GM23338 (cell line): Measurements from ENCODE around the gene IPCEF1. TPM values are rescaled to one million over a fixed set of nuclear protein-coding genes. Genes with fewer than 3 reads are reported as not detected.

Source experiments
- ATAC-seq: fragments of 200-7000 bp; cut with Tn5 transposase; 3 replicates; pipeline ENCODE4 v1.9.1; 2020
- DNase-seq: peaks from one replicate; pipeline ENCODE4 v3.0.0-alpha.2; 2015; ENCODE audit warnings: low spot score
- H2AFZ ChIP-seq: fragments of 200-600 bp; sonication (generic); 2 replicates; pipeline ENCODE4 v1.8.0; 2016; ENCODE audit warnings: antibody characterized with exemption, mild to moderate bottlenecking, moderate library complexity
- H3F3A ChIP-seq: fragments of 200-600 bp; sonication (generic); replicated peaks from 2 replicates; pipeline ENCODE4 v1.8.0; 2017; ENCODE audit warnings: antibody characterized with exemption, mixed run types, low read depth
- H3K27ac ChIP-seq: fragments of 200-600 bp; sonication (generic); 2 replicates; pipeline ENCODE4 v1.6.1; 2016; ENCODE audit warnings: low read depth
- H3K27me3 ChIP-seq: fragments of 200-600 bp; sonication (generic); 2 replicates; pipeline ENCODE4 v1.8.0; 2016; ENCODE audit warnings: mild to moderate bottlenecking, mixed run types, moderate library complexity; ENCODE audit not compliant: insufficient read depth
- H3K36me3 ChIP-seq: fragments of 200-600 bp; sonication (generic); 2 replicates; pipeline ENCODE4 v1.8.0; 2016; ENCODE audit warnings: mild to moderate bottlenecking; ENCODE audit not compliant: insufficient read depth
- H3K4me1 ChIP-seq: fragments of 200-600 bp; sonication (generic); 2 replicates; pipeline ENCODE4 v1.8.0; 2016; ENCODE audit warnings: mild to moderate bottlenecking, moderate library complexity; ENCODE audit not compliant: insufficient read depth
- H3K4me2 ChIP-seq: fragments of 200-600 bp; sonication (generic); 2 replicates; pipeline ENCODE4 v1.7.1; 2017; ENCODE audit warnings: mixed run types
- H3K4me3 ChIP-seq: fragments of 200-600 bp; sonication (generic); 2 replicates; pipeline ENCODE4 v1.6.1; 2016; ENCODE audit warnings: mixed run types
- H3K79me2 ChIP-seq: fragments of 200-600 bp; sonication (generic); replicated peaks from 2 replicates; pipeline ENCODE4 v1.8.0; 2017; ENCODE audit warnings: mild to moderate bottlenecking; ENCODE audit not compliant: insufficient read depth
- H3K9me2 ChIP-seq: fragments of 200-600 bp; sonication (generic); 2 replicates; pipeline ENCODE4 v1.8.0; 2017; ENCODE audit not compliant: insufficient read depth
- H4K20me1 ChIP-seq: fragments of 200-600 bp; sonication (generic); replicated peaks from 2 replicates; pipeline ENCODE4 v1.8.0; 2017; ENCODE audit warnings: mild to moderate bottlenecking; ENCODE audit not compliant: insufficient read depth
- H3K27ac Mint-ChIP-seq: 2 replicates; pipeline ENCODE4 v1.8.0; 2020; ENCODE audit warnings: inconsistent platforms, mild to moderate bottlenecking, moderate library complexity, mixed read lengths
- H3K27me3 Mint-ChIP-seq: 3 replicates; pipeline ENCODE4 v1.8.0; 2022; ENCODE audit warnings: low read depth, mild to moderate bottlenecking, moderate library complexity, mixed read lengths, inconsistent platforms; ENCODE audit not compliant: insufficient read depth, poor library complexity
- H3K36me3 Mint-ChIP-seq: 3 replicates; pipeline ENCODE4 v1.8.0; 2021; ENCODE audit warnings: low read depth, mild to moderate bottlenecking, inconsistent platforms, moderate library complexity, mixed read lengths
- H3K4me1 Mint-ChIP-seq: 3 replicates; pipeline ENCODE4 v1.8.0; 2020; ENCODE audit warnings: mild to moderate bottlenecking, inconsistent platforms, mixed read lengths
- H3K4me3 Mint-ChIP-seq: 3 replicates; pipeline ENCODE4 v1.8.0; 2021; ENCODE audit warnings: moderate library complexity, mild to moderate bottlenecking, inconsistent platforms, mixed read lengths
- H3K9me3 Mint-ChIP-seq: 3 replicates; pipeline ENCODE4 v1.8.0; 2020; ENCODE audit warnings: moderate library complexity, mild to moderate bottlenecking, inconsistent platforms, mixed read lengths
- CREB1 ChIP-seq: fragments of 250-450 bp; sonication (Bioruptor Pico); IDR thresholded peaks from 2 replicates; pipeline ENCODE4 v1.5.0; 2020; ENCODE audit warnings: low read depth, mild to moderate bottlenecking, moderate library complexity
- CTCF ChIP-seq, 2 experiments: fragments of 200-600 bp in 1 of 2; sonication (generic) in 1 of 2; conservative IDR thresholded peaks; 2 replicates each; pipeline versions ENCODE4 v1.5.1 to v1.6.1; 2016 to 2017; ENCODE audit warnings: antibody characterized with exemption in 2 of 2, low read depth in 2 of 2, mild to moderate bottlenecking in 2 of 2, moderate library complexity in 1 of 2
- EZH2 ChIP-seq: fragments of 200-600 bp; sonication (generic); IDR thresholded peaks from one replicate; pipeline ENCODE4 v1.8.0; 2017; ENCODE audit warnings: antibody characterized with exemption, mild to moderate bottlenecking, low read depth; ENCODE audit not compliant: unreplicated experiment
- EZH2phosphoT487 ChIP-seq: fragments of 200-600 bp; sonication (generic); IDR thresholded peaks from one replicate; pipeline ENCODE4 v1.8.1; 2018; ENCODE audit warnings: antibody characterized with exemption; ENCODE audit not compliant: unreplicated experiment
- JUNB ChIP-seq: IDR thresholded peaks from one replicate; pipeline ENCODE4 v1.6.1; 2016; ENCODE audit warnings: antibody characterized with exemption; ENCODE audit not compliant: unreplicated experiment
- NANOG ChIP-seq: IDR thresholded peaks from 2 replicates; pipeline ENCODE4 v1.6.1; 2016; ENCODE audit warnings: antibody characterized with exemption, borderline replicate concordance
- POLR2AphosphoS5 ChIP-seq: IDR thresholded peaks from 2 replicates; pipeline ENCODE4 v1.6.1; 2016; ENCODE audit warnings: antibody characterized with exemption, low read depth
- REST ChIP-seq: IDR thresholded peaks from one replicate; pipeline ENCODE4 v1.6.1; 2018; ENCODE audit warnings: antibody characterized with exemption; ENCODE audit not compliant: unreplicated experiment
- ZNF114 ChIP-seq: fragments of 250-450 bp; sonication (Bioruptor Pico); IDR thresholded peaks from 2 replicates; pipeline ENCODE4 v1.5.0; 2020; ENCODE audit warnings: mild to moderate bottlenecking, moderate library complexity
- ZNF331 ChIP-seq: fragments of 250-450 bp; sonication (Bioruptor Pico); IDR thresholded peaks from 2 replicates; pipeline ENCODE4 v1.5.0; 2020; ENCODE audit warnings: low read depth, mild to moderate bottlenecking, moderate library complexity
- polyA plus RNA-seq: library from polyadenylated mRNA; unstranded; fragments of >200 nt; fragmentation: Nextera tagmentation; extraction: Ambion mirVana; gene quantifications from 2 replicates; pipeline ENCODE4 v1.2.1, GENCODE V29; 2016
- total RNA-seq: library from RNA; depleted of rRNA; stranded (reverse); fragments of >200 nt; shearing (Covaris generic); gene quantifications from 2 replicates; pipeline ENCODE4 v1.2.3, GENCODE V29; 2014
- TF ChIP-seq, protein P1 (sequence below): fragments of 250-450 bp; sonication (Bioruptor Pico); IDR thresholded peaks from 2 replicates; pipeline ENCODE4 v1.5.0; 2020; ENCODE audit warnings: mild to moderate bottlenecking, moderate library complexity

The IPCEF1 gene
- total and polyA plus RNA-seq, 2 experiments from 2014 or later, result 0.15 to 1.8 TPM

- 0 out of 2 replicates have a peak, but pooled peaks cover 6% of the 10 kb centered on the region for H3K9me2 ChIP-seq
- H4K20me1 ChIP-seq, result no peaks in the 10 kb centered on the region
- 0 out of 2 replicates have a peak, but pooled peaks cover 4% of the 10 kb centered on the region for H3K36me3 ChIP-seq
- no peak for DNase-seq
- H3F3A ChIP-seq, result no peaks in the 10 kb centered on the region
- H3K27ac Mint-ChIP-seq, result no peak overlapping the region
- no peaks in the 10 kb centered on the region for H3K27me3 ChIP-seq
- H3K79me2 ChIP-seq, result no peaks in the 10 kb centered on the region
- peaks cover 13% of the 10 kb centered on the region; the same call in 2 of the 3 replicates for H3K36me3 Mint-ChIP-seq
- H3K27ac ChIP-seq, result no peak overlapping the region
- ATAC-seq, result no peak
- no peak overlapping the region for H3K4me3 ChIP-seq
- H3K4me3 Mint-ChIP-seq, result no peak overlapping the region
- TF ChIP-seq EZH2phosphoT487 (no peak), ZNF114 (no peak), NANOG (no peak), CTCF (conservative IDR thresholded peaks at IDR 0.05; ENCODE audit: low read depth in 2 of 2) (no peak), EZH2 (no peak), ZNF331 (CRISPR knock-in tag) (no peak), REST (no peak), JUNB (no peak), CREB1 (no peak), POLR2AphosphoS5 (no peak)
- TF ChIP-seq, protein P1, sequence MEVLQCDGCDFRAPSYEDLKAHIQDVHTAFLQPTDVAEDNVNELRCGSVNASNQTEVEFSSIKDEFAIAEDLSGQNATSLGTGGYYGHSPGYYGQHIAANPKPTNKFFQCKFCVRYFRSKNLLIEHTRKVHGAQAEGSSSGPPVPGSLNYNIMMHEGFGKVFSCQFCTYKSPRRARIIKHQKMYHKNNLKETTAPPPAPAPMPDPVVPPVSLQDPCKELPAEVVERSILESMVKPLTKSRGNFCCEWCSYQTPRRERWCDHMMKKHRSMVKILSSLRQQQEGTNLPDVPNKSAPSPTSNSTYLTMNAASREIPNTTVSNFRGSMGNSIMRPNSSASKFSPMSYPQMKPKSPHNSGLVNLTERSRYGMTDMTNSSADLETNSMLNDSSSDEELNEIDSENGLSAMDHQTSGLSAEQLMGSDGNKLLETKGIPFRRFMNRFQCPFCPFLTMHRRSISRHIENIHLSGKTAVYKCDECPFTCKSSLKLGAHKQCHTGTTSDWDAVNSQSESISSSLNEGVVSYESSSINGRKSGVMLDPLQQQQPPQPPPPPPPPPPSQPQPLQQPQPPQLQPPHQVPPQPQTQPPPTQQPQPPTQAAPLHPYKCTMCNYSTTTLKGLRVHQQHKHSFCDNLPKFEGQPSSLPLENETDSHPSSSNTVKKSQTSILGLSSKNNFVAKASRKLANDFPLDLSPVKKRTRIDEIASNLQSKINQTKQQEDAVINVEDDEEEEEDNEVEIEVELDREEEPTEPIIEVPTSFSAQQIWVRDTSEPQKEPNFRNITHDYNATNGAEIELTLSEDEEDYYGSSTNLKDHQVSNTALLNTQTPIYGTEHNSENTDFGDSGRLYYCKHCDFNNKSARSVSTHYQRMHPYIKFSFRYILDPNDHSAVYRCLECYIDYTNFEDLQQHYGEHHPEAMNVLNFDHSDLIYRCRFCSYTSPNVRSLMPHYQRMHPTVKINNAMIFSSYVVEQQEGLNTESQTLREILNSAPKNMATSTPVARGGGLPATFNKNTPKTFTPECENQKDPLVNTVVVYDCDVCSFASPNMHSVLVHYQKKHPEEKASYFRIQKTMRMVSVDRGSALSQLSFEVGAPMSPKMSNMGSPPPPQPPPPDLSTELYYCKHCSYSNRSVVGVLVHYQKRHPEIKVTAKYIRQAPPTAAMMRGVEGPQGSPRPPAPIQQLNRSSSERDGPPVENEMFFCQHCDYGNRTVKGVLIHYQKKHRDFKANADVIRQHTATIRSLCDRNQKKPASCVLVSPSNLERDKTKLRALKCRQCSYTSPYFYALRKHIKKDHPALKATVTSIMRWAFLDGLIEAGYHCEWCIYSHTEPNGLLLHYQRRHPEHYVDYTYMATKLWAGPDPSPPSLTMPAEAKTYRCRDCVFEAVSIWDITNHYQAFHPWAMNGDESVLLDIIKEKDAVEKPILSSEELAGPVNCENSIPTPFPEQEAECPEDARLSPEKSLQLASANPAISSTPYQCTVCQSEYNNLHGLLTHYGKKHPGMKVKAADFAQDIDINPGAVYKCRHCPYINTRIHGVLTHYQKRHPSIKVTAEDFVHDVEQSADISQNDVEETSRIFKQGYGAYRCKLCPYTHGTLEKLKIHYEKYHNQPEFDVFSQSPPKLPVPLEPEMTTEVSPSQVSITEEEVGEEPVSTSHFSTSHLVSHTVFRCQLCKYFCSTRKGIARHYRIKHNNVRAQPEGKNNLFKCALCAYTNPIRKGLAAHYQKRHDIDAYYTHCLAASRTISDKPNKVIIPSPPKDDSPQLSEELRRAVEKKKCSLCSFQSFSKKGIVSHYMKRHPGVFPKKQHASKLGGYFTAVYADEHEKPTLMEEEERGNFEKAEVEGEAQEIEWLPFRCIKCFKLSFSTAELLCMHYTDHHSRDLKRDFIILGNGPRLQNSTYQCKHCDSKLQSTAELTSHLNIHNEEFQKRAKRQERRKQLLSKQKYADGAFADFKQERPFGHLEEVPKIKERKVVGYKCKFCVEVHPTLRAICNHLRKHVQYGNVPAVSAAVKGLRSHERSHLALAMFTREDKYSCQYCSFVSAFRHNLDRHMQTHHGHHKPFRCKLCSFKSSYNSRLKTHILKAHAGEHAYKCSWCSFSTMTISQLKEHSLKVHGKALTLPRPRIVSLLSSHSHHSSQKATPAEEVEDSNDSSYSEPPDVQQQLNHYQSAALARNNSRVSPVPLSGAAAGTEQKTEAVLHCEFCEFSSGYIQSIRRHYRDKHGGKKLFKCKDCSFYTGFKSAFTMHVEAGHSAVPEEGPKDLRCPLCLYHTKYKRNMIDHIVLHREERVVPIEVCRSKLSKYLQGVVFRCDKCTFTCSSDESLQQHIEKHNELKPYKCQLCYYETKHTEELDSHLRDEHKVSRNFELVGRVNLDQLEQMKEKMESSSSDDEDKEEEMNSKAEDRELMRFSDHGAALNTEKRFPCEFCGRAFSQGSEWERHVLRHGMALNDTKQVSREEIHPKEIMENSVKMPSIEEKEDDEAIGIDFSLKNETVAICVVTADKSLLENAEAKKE, result no peak
- H3K4me1 ChIP-seq, result peaks cover 6% of the 10 kb centered on the region; the same call in 1 of the 2 replicates
- peaks cover 3% of the 10 kb centered on the region for H3K27me3 Mint-ChIP-seq
- H3K4me2 ChIP-seq, result no peak overlapping the region
- peaks cover 13% of the 10 kb centered on the region for H3K4me1 Mint-ChIP-seq
- H3K9me3 Mint-ChIP-seq, result peaks cover 30% of the 10 kb centered on the region
- no peak overlapping the region for H2AFZ ChIP-seq
Measured at GRCh38 chr6:154123155-154123956, 233.2 kb downstream of the IPCEF1 start.
